HFF-Myc (cell line): ENCODE data around the gene SMYD2.
A peak's percentile ranks its signal among the peaks of the same experiment; 100 is the strongest.

ENCODE experiments used
- DNase-seq: peaks from one replicate; pipeline ENCODE4 v3.0.0-alpha.2; 2011; ENCODE audit warnings: low read depth; ENCODE audit errors: extremely low read depth
- H3K4me3 ChIP-seq: replicated peaks from 2 replicates; pipeline ENCODE4 v1.5.1; 2011; ENCODE audit warnings: low read depth, mild to moderate bottlenecking, control low read depth, low read length
- TF ChIP-seq, protein P1 (sequence below): IDR thresholded peaks from 2 replicates; pipeline ENCODE4 v1.5.1; 2012; ENCODE audit warnings: mild to moderate bottlenecking, low read depth, low read length, control low read depth; ENCODE audit errors: missing control alignments

The SMYD2 gene

DNA sequence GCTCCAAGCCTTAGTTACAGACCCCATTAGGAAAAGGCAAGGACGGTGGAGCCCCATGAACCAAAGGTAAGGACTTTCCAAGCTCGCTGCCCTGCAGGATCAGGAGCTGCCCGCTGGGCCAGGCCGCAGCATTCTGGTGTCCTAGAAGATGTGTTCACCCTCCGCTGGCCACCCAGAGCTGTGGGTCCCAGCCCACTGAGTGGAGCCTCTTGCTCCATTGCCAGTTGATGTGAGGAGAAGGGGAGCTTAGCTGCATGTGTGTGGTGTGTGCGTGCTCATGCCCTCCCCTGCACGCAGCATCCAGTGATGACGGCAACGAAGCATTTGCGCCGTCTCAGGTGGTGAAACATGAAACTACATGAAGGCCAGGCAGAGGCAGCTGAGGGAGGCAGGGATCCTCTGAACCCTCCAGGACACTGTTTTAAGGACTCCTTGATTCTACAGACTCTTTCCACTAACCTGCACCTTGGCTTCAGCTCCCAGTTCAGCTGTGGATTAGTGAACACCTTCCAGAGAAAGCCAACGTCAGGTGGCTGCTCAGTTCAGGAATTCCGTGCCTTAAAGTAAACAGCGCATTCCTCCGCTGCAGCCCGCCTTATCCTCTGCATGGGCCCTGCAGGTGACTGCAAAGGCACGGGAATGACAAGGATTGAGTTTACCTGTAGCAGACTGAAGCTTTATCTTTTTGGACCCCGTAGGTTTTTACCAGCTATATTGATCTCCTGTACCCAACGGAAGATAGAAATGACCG is 48.7 kb downstream of the SMYD2 start:
- H3K4me3 ChIP-seq, result no peak overlapping the region
- DNase-seq, result no peak
- TF ChIP-seq, protein P1, sequence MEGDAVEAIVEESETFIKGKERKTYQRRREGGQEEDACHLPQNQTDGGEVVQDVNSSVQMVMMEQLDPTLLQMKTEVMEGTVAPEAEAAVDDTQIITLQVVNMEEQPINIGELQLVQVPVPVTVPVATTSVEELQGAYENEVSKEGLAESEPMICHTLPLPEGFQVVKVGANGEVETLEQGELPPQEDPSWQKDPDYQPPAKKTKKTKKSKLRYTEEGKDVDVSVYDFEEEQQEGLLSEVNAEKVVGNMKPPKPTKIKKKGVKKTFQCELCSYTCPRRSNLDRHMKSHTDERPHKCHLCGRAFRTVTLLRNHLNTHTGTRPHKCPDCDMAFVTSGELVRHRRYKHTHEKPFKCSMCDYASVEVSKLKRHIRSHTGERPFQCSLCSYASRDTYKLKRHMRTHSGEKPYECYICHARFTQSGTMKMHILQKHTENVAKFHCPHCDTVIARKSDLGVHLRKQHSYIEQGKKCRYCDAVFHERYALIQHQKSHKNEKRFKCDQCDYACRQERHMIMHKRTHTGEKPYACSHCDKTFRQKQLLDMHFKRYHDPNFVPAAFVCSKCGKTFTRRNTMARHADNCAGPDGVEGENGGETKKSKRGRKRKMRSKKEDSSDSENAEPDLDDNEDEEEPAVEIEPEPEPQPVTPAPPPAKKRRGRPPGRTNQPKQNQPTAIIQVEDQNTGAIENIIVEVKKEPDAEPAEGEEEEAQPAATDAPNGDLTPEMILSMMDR, result no peak

DNA sequence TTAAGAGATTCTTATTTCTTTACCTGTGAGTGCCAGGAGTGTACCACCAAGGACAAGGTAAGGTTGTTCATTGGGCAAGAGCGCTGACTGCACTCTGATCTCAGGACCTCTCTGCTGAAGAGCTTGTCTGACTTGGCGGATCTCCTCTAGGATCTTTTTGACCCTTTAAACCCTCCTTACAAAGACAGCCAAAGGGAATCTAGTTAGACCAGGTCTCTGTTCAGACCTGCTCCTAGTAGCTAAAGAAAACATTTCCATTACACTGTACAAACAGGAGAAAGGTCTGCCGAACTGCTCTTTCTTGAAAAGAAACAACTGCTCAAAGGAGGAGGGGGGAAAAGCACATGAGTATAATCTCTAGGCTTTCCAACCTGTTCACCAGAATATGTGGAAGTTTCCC is 49.3 kb downstream of the SMYD2 start:
- H3K4me3 ChIP-seq, result no peak overlapping the region
- no peak for DNase-seq
- TF ChIP-seq, protein P1, result no peak

DNA sequence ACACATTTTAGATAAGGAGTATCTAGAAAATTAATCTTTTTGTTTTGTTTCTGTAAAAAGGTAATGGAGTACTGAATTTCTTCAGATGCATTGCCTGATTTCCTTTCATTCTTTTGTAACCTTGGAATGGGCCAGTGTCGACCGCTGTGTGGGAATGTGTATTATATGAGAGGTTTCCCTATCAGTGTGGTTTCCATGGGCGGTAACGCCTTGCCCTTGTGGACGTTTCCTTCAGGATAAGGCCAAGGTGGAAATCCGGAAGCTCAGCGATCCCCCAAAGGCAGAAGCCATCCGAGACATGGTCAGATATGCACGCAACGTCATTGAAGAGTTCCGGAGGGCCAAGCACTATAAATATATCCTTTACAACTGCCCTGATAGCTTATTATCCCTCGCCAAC is 49.8 kb downstream of the SMYD2 start:
- H3K4me3 ChIP-seq, result no peak overlapping the region
- DNase-seq, result no peak
- TF ChIP-seq, protein P1, result no peak

DNA sequence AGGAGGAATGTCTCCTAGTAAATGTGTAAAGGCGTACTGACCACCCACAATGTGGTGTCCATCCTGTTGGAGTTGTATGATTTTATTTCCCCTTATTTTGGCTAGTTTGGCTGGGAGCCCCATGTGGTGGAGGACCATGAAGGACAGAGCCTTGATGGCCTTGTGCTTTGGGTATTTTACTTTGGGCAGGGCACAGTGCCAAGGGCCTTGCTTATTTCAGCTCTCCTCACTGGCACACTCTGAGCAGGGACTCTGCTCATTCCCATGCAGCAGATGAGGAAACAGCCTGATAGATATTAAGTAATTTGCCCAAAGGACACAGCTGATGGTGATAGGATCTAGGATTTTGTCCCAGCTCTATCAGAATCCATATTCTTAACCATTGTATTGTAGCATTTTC is 50.2 kb downstream of the SMYD2 start:
- no peak overlapping the region for H3K4me3 ChIP-seq
- TF ChIP-seq, protein P1, result no peak
- no peak for DNase-seq

DNA sequence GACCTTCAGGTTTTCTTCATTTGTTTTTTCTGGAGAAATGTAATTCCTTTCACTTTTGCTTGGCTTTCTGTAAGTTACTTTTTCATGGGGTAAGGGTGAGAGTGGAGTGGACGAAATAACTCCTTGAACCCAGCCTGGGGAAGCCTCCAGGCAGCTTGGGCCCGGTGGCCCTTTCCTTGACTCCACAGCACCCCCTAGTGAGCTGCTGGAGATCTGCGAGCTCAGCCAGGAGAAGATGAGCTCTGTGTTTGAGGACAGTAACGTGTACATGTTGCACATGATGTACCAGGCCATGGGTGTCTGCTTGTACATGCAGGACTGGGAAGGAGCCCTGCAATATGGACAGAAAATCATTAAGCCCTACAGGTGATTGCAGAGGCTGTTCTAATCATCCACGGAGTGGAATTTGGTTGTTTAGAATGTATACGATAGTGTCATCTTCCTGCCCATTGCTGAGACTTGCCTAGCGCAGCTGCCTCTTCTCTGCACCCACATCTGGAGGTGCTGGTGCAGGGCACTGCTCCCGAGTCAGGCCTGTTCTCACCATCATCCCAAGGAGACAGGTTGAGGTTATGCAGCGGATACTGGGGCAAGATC is 51.0 kb downstream of the SMYD2 start:
- TF ChIP-seq, protein P1, result peak; percentile 92
- no peak for DNase-seq
- no peak overlapping the region for H3K4me3 ChIP-seq

DNA sequence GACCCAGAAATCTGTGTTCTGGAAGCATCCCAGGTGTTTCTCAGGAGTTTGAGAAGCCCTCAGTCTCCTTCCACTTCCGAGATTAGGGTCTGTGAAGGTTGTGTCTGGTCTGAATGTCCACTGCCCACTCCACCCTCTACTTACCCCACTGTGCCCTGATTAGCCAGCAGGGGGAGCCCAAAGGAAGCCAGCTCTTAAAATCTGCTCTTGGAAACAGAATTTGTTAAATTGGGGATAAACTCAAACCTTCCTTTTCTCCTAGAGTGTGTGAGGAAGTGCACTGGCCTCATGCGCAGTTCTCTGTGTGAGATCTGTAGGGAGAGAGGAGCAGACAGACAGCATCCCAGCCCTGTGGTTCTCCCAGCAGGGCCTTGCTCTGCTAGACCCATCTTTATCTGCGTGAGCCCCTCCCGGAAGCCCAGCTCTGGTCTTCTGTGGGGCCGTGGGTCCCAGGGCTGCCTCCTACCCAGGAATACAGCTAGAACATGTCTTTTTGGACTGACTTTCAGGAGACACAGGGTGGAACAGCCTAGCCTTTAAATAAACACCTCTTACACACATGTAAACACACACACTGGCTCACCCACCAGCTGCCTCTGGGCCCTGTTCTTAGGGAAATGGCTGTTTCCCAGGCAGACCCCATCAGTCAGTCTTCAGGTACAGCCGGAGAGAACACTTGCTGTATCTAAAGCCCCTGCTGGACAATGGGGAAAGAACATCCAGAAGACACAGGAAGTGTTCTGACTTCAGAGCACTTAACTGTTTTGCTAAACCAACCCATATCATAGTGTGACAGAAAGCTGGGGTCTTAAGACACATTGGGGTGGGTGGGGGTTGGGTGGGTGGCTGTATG is 52.2 kb downstream of the SMYD2 start:
- TF ChIP-seq, protein P1, result peak; percentile 97
- H3K4me3 ChIP-seq, result no peak overlapping the region
- peak; percentile 30 for DNase-seq
